H1 (cell line): ENCODE results near the gene GMCL2. TPM values are rescaled to one million over a fixed set of nuclear protein-coding genes. Genes with fewer than 3 reads are reported as not detected.

Experiments
- ASH2L ChIP-seq: fragments of 200-600, 300-600 bp; sonication (generic); IDR thresholded peaks from one replicate; pipeline ENCODE4 v1.7.1; 2017; ENCODE audit warnings: low read length
- CEBPB ChIP-seq: IDR thresholded peaks from 2 replicates; pipeline ENCODE4 v1.6.1; 2012; ENCODE audit warnings: low read depth, low read length
- CHD1 ChIP-seq: IDR thresholded peaks from 2 replicates; pipeline ENCODE4 v1.6.1; 2012; ENCODE audit warnings: low read depth, low read length, improper control_type of control experiment
- EP300 ChIP-seq, 2 experiments: IDR thresholded peaks; 1 replicate in 1 of 2; 2 replicates in 1 of 2; pipeline ENCODE4 v1.6.1; 2011 to 2012; ENCODE audit warnings: low read depth in 2 of 2, low read length in 2 of 2, mild to moderate bottlenecking in 2 of 2, borderline replicate concordance in 1 of 2, inconsistent platforms in 1 of 2, moderate library complexity in 1 of 2
- FOSL1 ChIP-seq: IDR thresholded peaks from 2 replicates; pipeline ENCODE4 v1.6.1; 2011; ENCODE audit warnings: mild to moderate bottlenecking, low read depth, low read length, moderate library complexity; ENCODE audit not compliant: insufficient read depth
- GABPA ChIP-seq: IDR thresholded peaks from 2 replicates; pipeline ENCODE4 v1.6.1; 2011; ENCODE audit warnings: mild to moderate bottlenecking, low read length, moderate library complexity, borderline replicate concordance; ENCODE audit not compliant: insufficient read depth
- JUN ChIP-seq: IDR thresholded peaks from 2 replicates; pipeline ENCODE4 v1.6.1; 2011; ENCODE audit warnings: low read depth, mild to moderate bottlenecking, improper control_type of control experiment, low read length
- KDM1A ChIP-seq: fragments of 200-600, 300-600 bp; sonication (generic); IDR thresholded peaks from 2 replicates; pipeline ENCODE4 v1.7.1; 2016; ENCODE audit warnings: mild to moderate bottlenecking, low read length, borderline replicate concordance
- KDM5A ChIP-seq: fragments of 200-600 bp; IDR thresholded peaks from 2 replicates; pipeline ENCODE4 v1.7.1; 2012; ENCODE audit warnings: mild to moderate bottlenecking, low read length, inconsistent platforms, mixed read lengths
- MAFK ChIP-seq: IDR thresholded peaks from 2 replicates; pipeline ENCODE4 v1.6.1; 2012; ENCODE audit warnings: low read depth, mild to moderate bottlenecking, improper control_type of control experiment, low read length
- NRF1 ChIP-seq: IDR thresholded peaks from 2 replicates; pipeline ENCODE4 v1.6.1; 2011; ENCODE audit warnings: mild to moderate bottlenecking, low read depth, low read length, improper control_type of control experiment
- POLR2AphosphoS5 ChIP-seq: IDR thresholded peaks from 2 replicates; pipeline ENCODE4 v1.6.1; 2011; ENCODE audit warnings: low read depth, low read length
- RFX5 ChIP-seq: IDR thresholded peaks from 2 replicates; pipeline ENCODE4 v1.6.1; 2011; ENCODE audit warnings: low read depth, low read length, improper control_type of control experiment, borderline replicate concordance
- SAP30 ChIP-seq: fragments of 300-600 bp; sonication (generic); IDR thresholded peaks from 2 replicates; pipeline ENCODE4 v1.7.1; 2012; ENCODE audit warnings: low read length, moderate library complexity, mild to moderate bottlenecking, inconsistent platforms; ENCODE audit not compliant: insufficient read depth, insufficient replicate concordance
- SIRT6 ChIP-seq: IDR thresholded peaks from one replicate; pipeline ENCODE4 v1.7.1; 2012; ENCODE audit warnings: low read length, inconsistent platforms
- TBP ChIP-seq: IDR thresholded peaks from 2 replicates; pipeline ENCODE4 v1.6.1; 2011; ENCODE audit warnings: low read depth, low read length, improper control_type of control experiment
- TCF12 ChIP-seq: IDR thresholded peaks from 2 replicates; pipeline ENCODE4 v1.6.1; 2011; ENCODE audit warnings: low read depth, mild to moderate bottlenecking, low read length
- TEAD4 ChIP-seq: IDR thresholded peaks from 2 replicates; pipeline ENCODE4 v1.6.1; 2012; ENCODE audit warnings: low read depth, low read length, inconsistent platforms, mixed read lengths
- YY1 ChIP-seq: IDR thresholded peaks from 2 replicates; pipeline ENCODE4 v1.6.1; 2011; ENCODE audit warnings: low read depth, mild to moderate bottlenecking, low read length
- ZNF274 ChIP-seq: IDR thresholded peaks from 2 replicates; pipeline ENCODE4 v1.7.0; 2012; ENCODE audit warnings: low read length, borderline replicate concordance; ENCODE audit errors: extremely low read depth
- polyA plus RNA-seq, 7 experiments: library from polyadenylated mRNA; depleted of rRNA in 3 of 7; stranded (reverse) in 5 of 7; unstranded in 2 of 7; fragments of >200 nt in 5 of 7; fragments of 200-250 nt in 2 of 7; gene quantifications; 1 replicate in 5 of 7; 2 replicates in 1 of 7; 4 replicates in 1 of 7; pipeline versions ENCODE4 v1.2.1 to v1.2.3, GENCODE V29; 2011 to 2013; ENCODE audit warnings: missing spikeins in 2 of 7, mixed read lengths in 2 of 7
- total RNA-seq: library from RNA; stranded (reverse); fragmentation: NEBNext Ultra II Directional; extraction: Animal tissue kit (Norgen Biotek cat#: 25700); gene quantifications from 2 replicates; pipeline ENCODE4 v1.2.1, GENCODE V29; 2021
- TF ChIP-seq, protein P1 (sequence below), 3 experiments: IDR thresholded peaks; 1 replicate in 2 of 3; 2 replicates in 1 of 3; pipeline versions ENCODE4 v1.5.1 to v1.6.1; 2011; ENCODE audit warnings: low read length in 3 of 3, mild to moderate bottlenecking in 3 of 3, inconsistent platforms in 2 of 3, low read depth in 1 of 3, moderate library complexity in 1 of 3; ENCODE audit not compliant: insufficient read depth in 1 of 3; ENCODE audit errors: control extremely low read depth in 1 of 3
- TF ChIP-seq, protein P2 (sequence below): IDR thresholded peaks from 2 replicates; pipeline ENCODE4 v1.6.1; 2012; ENCODE audit warnings: inconsistent platforms

The GMCL2 gene
- total and polyA plus RNA-seq, 2 of the 8 experiments (the other 6 are each of a cell fraction or from before 2014, with no cell fraction given) = 0.13 TPM; not detected in 1

DNA sequence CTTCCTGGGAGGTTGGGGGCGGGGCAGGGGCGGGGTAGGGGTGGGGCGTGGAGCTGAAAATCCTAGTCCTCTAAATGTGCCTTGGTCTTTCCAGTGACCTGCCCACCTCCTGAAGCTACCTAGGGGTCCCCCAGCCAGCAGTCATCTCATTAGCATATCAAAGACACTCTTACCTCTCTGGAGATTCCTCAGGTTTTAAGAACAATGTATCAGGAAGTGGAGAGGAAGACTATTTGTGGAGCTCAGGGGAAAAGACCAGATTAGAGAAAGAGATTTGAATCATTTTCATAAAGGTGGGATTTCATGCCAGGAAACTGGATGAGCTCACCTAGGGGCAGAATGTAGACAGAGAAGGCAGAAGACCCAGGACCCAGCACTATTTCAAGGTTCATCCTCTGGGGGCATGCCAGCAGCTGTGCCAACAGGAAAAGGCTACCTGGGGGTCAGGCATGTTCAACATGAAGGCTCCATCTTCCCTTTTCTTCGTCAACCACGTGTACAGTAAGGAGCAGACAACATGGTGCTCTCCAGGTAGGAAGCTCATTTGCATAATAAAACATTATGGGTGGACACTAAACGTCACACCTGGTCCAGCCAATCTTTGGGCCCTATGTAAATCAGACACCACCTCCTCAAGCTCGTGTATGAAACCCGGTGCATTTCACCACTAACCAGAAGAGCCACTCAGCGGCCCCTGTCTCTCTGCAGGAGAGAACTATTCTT is 6.9 kb downstream of the GMCL2 start (continued):
- TF ChIP-seq FOSL1 (no peak), ZNF274 (no peak), CEBPB (peak; percentile 19; the same call in 1 of the 2 replicates), SAP30 (no peak), SIRT6 (no peak), MAFK (no peak), JUN (no peak), KDM1A (no peak), RFX5 (no peak), YY1 (peak; percentile 84), TBP (peak; percentile 79), TCF12 (no peak), GABPA (no peak), CHD1 (no peak), ASH2L (peak; percentile 98), EP300 (IDR thresholded peaks at IDR 0.05; ENCODE audit: borderline replicate concordance in 1 of 2, low read depth in 2 of 2, low read length in 2 of 2) (peak in 1 of 2 experiments; percentile 56; a peak in 1 of 3 replicates), POLR2AphosphoS5 (peak; percentile 77), KDM5A (no peak), TEAD4 (0 out of 2 replicates have a peak, but pooled peaks have one; percentile 35), NRF1 (no peak)
- TF ChIP-seq, protein P1, sequence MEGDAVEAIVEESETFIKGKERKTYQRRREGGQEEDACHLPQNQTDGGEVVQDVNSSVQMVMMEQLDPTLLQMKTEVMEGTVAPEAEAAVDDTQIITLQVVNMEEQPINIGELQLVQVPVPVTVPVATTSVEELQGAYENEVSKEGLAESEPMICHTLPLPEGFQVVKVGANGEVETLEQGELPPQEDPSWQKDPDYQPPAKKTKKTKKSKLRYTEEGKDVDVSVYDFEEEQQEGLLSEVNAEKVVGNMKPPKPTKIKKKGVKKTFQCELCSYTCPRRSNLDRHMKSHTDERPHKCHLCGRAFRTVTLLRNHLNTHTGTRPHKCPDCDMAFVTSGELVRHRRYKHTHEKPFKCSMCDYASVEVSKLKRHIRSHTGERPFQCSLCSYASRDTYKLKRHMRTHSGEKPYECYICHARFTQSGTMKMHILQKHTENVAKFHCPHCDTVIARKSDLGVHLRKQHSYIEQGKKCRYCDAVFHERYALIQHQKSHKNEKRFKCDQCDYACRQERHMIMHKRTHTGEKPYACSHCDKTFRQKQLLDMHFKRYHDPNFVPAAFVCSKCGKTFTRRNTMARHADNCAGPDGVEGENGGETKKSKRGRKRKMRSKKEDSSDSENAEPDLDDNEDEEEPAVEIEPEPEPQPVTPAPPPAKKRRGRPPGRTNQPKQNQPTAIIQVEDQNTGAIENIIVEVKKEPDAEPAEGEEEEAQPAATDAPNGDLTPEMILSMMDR (IDR thresholded peaks at IDR 0.05; ENCODE audit: control extremely low read depth in 1 of 3, insufficient read depth in 1 of 3, low read depth in 1 of 3, low read length in 3 of 3) = peak in 1 of 3 experiments; percentile 10; a peak in 1 of 4 replicates
- TF ChIP-seq, protein P2, sequence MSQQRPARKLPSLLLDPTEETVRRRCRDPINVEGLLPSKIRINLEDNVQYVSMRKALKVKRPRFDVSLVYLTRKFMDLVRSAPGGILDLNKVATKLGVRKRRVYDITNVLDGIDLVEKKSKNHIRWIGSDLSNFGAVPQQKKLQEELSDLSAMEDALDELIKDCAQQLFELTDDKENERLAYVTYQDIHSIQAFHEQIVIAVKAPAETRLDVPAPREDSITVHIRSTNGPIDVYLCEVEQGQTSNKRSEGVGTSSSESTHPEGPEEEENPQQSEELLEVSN = peak; percentile 55; the same call in 1 of the 2 replicates
